ENCODE measurements around the gene TUBB1.
"Not testable (repeated sequence)": the region's sequence is repeated elsewhere in the genome, so short reads cannot be mapped to it uniquely, and the experiment has no call there.

Gene TUBB1

GRCh38 chr20:59033093-59033492, 13.9 kb downstream of the TUBB1 start:
- peak overlapping the region; percentile 64 to 95 (median 77) for H3K4me3 ChIP-seq
- H3K36me3 ChIP-seq: peaks cover 66 to 80% (median 70%) of the 10 kb centered on the region in 11 experiments
- H3K9ac ChIP-seq: peak overlapping the region; percentile 81 to 96 (median 91)
- no peaks in the 10 kb centered on the region for H3K27me3 ChIP-seq
- peak overlapping the region; percentile 76 to 97 (median 95); a peak in 21 of 22 replicates for H3K27ac ChIP-seq
- H3K4me1 ChIP-seq: peaks cover 38 to 51% (median 44%) of the 10 kb centered on the region in 10 experiments
- H3K9me3 ChIP-seq (replicated peaks in 1 of 11): no peaks in the 10 kb centered on the region
- no peak for TF ChIP-seq Cebpa-rat (IDR thresholded peaks at IDR 0.05)
- peak overlapping the region; percentile 83 to 99 (median 88) for H3K4me2 ChIP-seq
- H4K20me1 ChIP-seq: peaks cover 12 to 54% (median 36%) of the 10 kb centered on the region in 11 experiments; a peak in 20 of 22 replicates

- no peak for TF ChIP-seq Cebpa-rat (IDR thresholded peaks at IDR 0.05)
- Histone ChIP-seq H3K36me3 (peaks cover 67 to 80% (median 70%) of the 10 kb centered on the region in 11 experiments), H3K27ac (no peak overlapping the region), H3K4me1 (peaks cover 33 to 51% (median 40%) of the 10 kb centered on the region in 10 experiments), H3K4me3 (no peak overlapping the region), H4K20me1 (peaks cover 10 to 54% (median 35%) of the 10 kb centered on the region in 11 experiments; a peak in 19 of 22 replicates), H3K27me3 (no peaks in the 10 kb centered on the region), H3K4me2 (peak overlapping the region in 2 of 11 experiments; percentile 17 to 99; a peak in 5 of 22 replicates), H3K9ac (peak overlapping the region in 1 of 11 experiments; percentile 84; a peak in 1 of 22 replicates), H3K9me3 (replicated peaks in 1 of 11) (no peaks in the 10 kb centered on the region)
Measured at GRCh38 chr20:59033616-59034165, 14.5 kb downstream of the TUBB1 start.

GRCh38 chr20:59035381-59035780, 16.2 kb downstream of the TUBB1 start:
- Histone ChIP-seq H3K9me3 (replicated peaks in 1 of 11) (no peaks in the 10 kb centered on the region), H3K27ac (no peak overlapping the region), H3K36me3 (peaks cover 54 to 80% (median 66%) of the 10 kb centered on the region in 11 experiments), H4K20me1 (peaks cover 9 to 54% (median 37%) of the 10 kb centered on the region in 11 experiments; a peak in 19 of 22 replicates), H3K4me2 (no peak overlapping the region), H3K27me3 (no peaks in the 10 kb centered on the region), H3K4me1 (peaks cover 26 to 51% (median 37%) of the 10 kb centered on the region in 10 experiments), H3K9ac (0 out of 22 replicates have a peak overlapping the region, but pooled peaks of 1 of the 11 experiments have one; percentile 10), H3K4me3 (no peak overlapping the region)
- TF ChIP-seq Cebpa-rat (IDR thresholded peaks at IDR 0.05): no peak

GRCh38 chr20:59037386-59037785, 18.2 kb downstream of the TUBB1 start:
- no peak overlapping the region for H3K9ac ChIP-seq
- H3K27ac ChIP-seq: no peak overlapping the region
- 0 out of 22 replicates have a peak, but pooled peaks cover 0 to 2% (median 0%) of the 10 kb centered on the region in 11 experiments for H3K9me3 ChIP-seq (replicated peaks in 1 of 11)
- TF ChIP-seq Cebpa-rat (IDR thresholded peaks at IDR 0.05): no peak
- peaks cover 29 to 54% (median 40%) of the 10 kb centered on the region in 10 experiments for H3K4me1 ChIP-seq
- peaks cover 15 to 58% (median 46%) of the 10 kb centered on the region in 11 experiments; a peak in 19 of 22 replicates for H4K20me1 ChIP-seq
- H3K4me2 ChIP-seq: no peak overlapping the region
- no peak overlapping the region for H3K4me3 ChIP-seq
- H3K36me3 ChIP-seq: peaks cover 61 to 82% (median 70%) of the 10 kb centered on the region in 11 experiments
- H3K27me3 ChIP-seq: no peaks in the 10 kb centered on the region

- peaks cover 55 to 73% (median 63%) of the 10 kb centered on the region in 11 experiments for H3K36me3 ChIP-seq
- TF ChIP-seq Cebpa-rat (IDR thresholded peaks at IDR 0.05): no peak
- H4K20me1 ChIP-seq: peaks cover 15 to 58% (median 46%) of the 10 kb centered on the region in 11 experiments; a peak in 19 of 22 replicates
- peaks cover 36 to 49% (median 43%) of the 10 kb centered on the region in 10 experiments for H3K4me1 ChIP-seq
- H3K27me3 ChIP-seq: no peaks in the 10 kb centered on the region
- H3K4me3 ChIP-seq: no peak overlapping the region
- peak overlapping the region; percentile 82 to 94 (median 89); a peak in 18 of 22 replicates for H3K4me2 ChIP-seq
- H3K9ac ChIP-seq: peak overlapping the region in 1 of 11 experiments; percentile 17; a peak in 1 of 22 replicates
- H3K27ac ChIP-seq: no peak overlapping the region
- 0 out of 22 replicates have a peak, but pooled peaks cover 0 to 3% (median 0%) of the 10 kb centered on the region in 11 experiments for H3K9me3 ChIP-seq (replicated peaks in 1 of 11)
Measured at GRCh38 chr20:59039233-59039632, 20.0 kb downstream of the TUBB1 start.

GRCh38 chr20:59040667-59041066, 21.4 kb downstream of the TUBB1 start:
- Histone ChIP-seq H3K4me1 (peaks cover 39 to 53% (median 48%) of the 10 kb centered on the region in 10 experiments), H3K27ac (no peak overlapping the region), H3K4me3 (peak overlapping the region in 9 of 10 experiments; percentile 70 to 93 (median 88); a peak in 16 of 20 replicates), H4K20me1 (peaks cover 15 to 58% (median 45%) of the 10 kb centered on the region in 11 experiments; a peak in 19 of 22 replicates), H3K4me2 (peak overlapping the region; percentile 82 to 94 (median 89)), H3K9me3 (replicated peaks in 1 of 11) (0 out of 22 replicates have a peak, but pooled peaks cover 0 to 3% (median 0%) of the 10 kb centered on the region in 11 experiments), H3K36me3 (peaks cover 40 to 59% (median 48%) of the 10 kb centered on the region in 11 experiments), H3K9ac (peak overlapping the region in 7 of 11 experiments; percentile 38 to 95 (median 86); a peak in 9 of 22 replicates), H3K27me3 (no peaks in the 10 kb centered on the region)
- no peak for TF ChIP-seq Cebpa-rat (IDR thresholded peaks at IDR 0.05)

GRCh38 chr20:59041487-59041886, 22.3 kb downstream of the TUBB1 start:
- Histone ChIP-seq H4K20me1 (peaks cover 15 to 51% (median 45%) of the 10 kb centered on the region in 11 experiments; a peak in 19 of 22 replicates), H3K9ac (peak overlapping the region; percentile 82 to 95 (median 88))

GRCh38 chr20:59042151-59042795, 23.0 kb downstream of the TUBB1 start, which contains the start of gene PRELID3B:
Gene PRELID3B, minus strand, starts transcription at chr20:59042786. Its CDS starts 56 bp downstream, at chr20:59042730.
- peak within 1 kb of the TSS; percentile 82 to 95 (median 88) for H3K9ac ChIP-seq
- 0 out of 22 replicates have a peak, but pooled peaks cover 0 to 3% (median 0%) of the 10 kb centered on the region in 11 experiments for H3K9me3 ChIP-seq (replicated peaks in 1 of 11)
- TF ChIP-seq Cebpa-rat (IDR thresholded peaks at IDR 0.05): no peak
- peak within 1 kb of the TSS; percentile 70 to 95 (median 88) for H3K4me3 ChIP-seq
- peaks cover 15 to 44% (median 39%) of the 10 kb centered on the region in 11 experiments; a peak in 19 of 22 replicates for H4K20me1 ChIP-seq
- peak within 1 kb of the TSS; percentile 86 to 96 (median 90) for H3K27ac ChIP-seq
- H3K4me1 ChIP-seq: peaks cover 39 to 53% (median 48%) of the 10 kb centered on the region in 10 experiments
- H3K4me2 ChIP-seq: peak within 1 kb of the TSS; percentile 82 to 94 (median 89)
- no peaks in the 10 kb centered on the region for H3K27me3 ChIP-seq
- peaks cover 24 to 42% (median 33%) of the 10 kb centered on the region in 11 experiments for H3K36me3 ChIP-seq

More at GRCh38 chr20:59041487-59041886, 22.3 kb downstream of the TUBB1 start:
- H3K4me3 ChIP-seq: peak overlapping the region; percentile 70 to 95 (median 88)
- not testable (repeated sequence) for H3K9me3 ChIP-seq (replicated peaks in 1 of 11); H3K27me3 ChIP-seq
- H3K4me1 ChIP-seq: peaks cover 39 to 53% (median 48%) of the 10 kb centered on the region in 10 experiments
- peaks cover 32 to 50% (median 40%) of the 10 kb centered on the region in 11 experiments for H3K36me3 ChIP-seq
- H3K4me2 ChIP-seq: peak overlapping the region; percentile 82 to 94 (median 89)
- peak overlapping the region; percentile 86 to 96 (median 90); a peak in 20 of 22 replicates for H3K27ac ChIP-seq
